Measurements from ENCODE around the gene RAD51C.
"Not testable (repeated sequence)": the region's sequence is repeated elsewhere in the genome, so short reads cannot be mapped to it uniquely, and the experiment has no call there.

Gene RAD51C

GRCh38 chr17:58692239-58693055 is at the start of gene RAD51C:
Gene RAD51C, plus strand, starts transcription at chr17:58692602. Its CDS starts 42 bp downstream, at chr17:58692644.
- peak; percentile 85 for DNase-seq

DNA sequence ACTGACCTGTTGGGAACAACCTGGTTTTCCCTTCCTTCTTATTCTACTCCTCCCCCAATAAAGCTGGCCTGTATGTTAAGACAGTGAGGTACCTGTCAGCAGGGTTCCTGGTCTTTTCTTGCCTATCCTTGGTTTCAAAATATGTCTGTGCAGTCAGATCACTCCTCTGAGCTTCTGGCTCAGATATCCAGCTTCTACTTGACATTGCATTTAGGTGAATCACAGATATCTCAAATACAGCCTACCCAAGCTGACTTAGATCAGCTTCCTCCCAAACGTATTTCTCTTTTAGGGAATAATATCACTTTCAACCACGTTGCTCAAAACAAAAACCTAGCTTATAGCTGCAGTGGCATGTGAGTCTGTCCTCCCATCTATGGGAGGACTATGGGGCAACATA is 49.3 kb upstream of the RAD51C start:
- peak; percentile 53 for DNase-seq

- DNase-seq, result peak; percentile 4
Observed at GRCh38 chr17:58648236-58648635, 44.2 kb upstream of the RAD51C start.

GRCh38 chr17:58657962-58658803 is 34.2 kb upstream of the RAD51C start:
- DNase-seq, result not testable (repeated sequence)

DNA sequence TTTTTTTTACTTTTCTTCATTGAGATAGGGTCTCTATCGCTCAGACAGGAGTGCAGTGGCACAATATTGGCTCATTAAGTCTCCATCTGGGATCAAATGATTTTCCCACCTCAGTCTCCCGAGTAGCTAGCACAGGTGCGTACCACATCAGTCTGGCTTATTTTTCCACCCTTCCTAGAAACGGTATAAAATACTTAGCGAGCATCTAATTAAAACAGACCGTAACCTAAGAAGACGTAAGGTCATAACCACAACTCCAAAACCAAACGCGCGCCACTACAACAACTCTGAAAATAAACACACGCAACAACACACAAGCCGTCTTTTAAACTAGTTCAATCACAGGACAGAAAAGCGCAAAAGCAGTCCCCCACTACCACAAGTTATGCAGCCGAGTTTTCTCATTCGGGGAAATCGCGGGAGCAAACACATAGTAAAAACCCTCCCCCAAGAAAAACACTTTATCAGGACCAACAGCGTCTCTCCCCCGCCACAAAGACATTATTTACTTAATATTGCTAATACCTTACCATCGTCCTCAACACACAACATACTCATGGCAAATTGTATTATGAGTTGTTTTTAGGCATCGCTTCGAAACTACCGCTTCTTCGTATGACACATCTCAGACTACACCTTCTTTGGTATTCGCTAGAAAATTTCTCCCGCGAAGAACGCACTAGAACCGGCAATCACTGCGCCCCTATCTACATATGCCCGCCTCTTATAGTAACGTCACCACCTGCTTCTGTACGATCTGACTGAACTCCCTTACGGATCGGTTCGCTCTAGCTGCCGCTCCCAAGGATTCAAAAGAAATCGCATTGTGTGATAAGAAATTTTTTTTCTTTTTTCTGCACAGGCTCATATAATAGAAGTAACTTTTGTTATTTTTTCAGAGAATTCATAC is 33.3 kb upstream of the RAD51C start:
- DNase-seq, result peak; percentile 100

DNA sequence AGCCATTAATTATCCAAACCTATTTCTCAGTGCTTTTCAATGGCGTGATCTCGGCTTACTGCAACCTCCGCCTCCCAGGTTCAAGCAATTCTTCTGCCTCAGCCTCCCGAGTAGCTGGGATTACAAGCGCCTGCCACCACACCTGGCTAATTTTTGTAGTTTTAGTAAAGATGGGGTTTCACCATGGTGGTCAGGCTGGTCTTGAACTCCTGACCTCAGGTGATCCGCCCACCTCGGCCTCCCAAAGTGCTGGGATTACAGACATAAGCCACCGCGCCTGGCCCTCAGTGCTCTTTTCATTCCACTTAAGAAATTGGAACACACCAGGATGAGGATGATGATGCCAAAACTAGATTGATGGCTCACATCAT is 32.7 kb upstream of the RAD51C start:
- not testable (repeated sequence) for DNase-seq

GRCh38 chr17:58660621-58661020 is 31.8 kb upstream of the RAD51C start:
- no peak for DNase-seq

DNA sequence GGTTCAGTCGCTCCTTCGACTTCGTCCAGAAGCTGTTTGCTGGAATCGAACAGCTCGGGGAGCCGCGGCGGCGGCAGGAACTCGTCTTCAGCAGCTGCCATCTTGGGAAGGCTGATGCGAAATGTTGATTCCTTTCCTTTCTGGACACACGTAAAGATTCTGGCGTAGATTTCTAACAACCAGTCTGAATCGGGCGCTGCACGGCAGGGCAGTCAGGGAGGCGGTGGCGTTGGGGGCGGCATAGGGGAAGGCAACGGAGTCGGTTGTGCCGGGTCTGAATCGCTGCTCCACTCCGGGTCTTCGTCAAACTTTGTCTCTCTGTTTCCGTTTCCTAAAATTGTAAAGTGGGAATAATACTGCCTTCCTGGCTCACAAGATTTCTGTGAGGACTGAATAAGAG is 30.9 kb upstream of the RAD51C start:
- no peak for DNase-seq

- DNase-seq, result no peak
Observed at GRCh38 chr17:58664302-58664701, 28.1 kb upstream of the RAD51C start.

DNA sequence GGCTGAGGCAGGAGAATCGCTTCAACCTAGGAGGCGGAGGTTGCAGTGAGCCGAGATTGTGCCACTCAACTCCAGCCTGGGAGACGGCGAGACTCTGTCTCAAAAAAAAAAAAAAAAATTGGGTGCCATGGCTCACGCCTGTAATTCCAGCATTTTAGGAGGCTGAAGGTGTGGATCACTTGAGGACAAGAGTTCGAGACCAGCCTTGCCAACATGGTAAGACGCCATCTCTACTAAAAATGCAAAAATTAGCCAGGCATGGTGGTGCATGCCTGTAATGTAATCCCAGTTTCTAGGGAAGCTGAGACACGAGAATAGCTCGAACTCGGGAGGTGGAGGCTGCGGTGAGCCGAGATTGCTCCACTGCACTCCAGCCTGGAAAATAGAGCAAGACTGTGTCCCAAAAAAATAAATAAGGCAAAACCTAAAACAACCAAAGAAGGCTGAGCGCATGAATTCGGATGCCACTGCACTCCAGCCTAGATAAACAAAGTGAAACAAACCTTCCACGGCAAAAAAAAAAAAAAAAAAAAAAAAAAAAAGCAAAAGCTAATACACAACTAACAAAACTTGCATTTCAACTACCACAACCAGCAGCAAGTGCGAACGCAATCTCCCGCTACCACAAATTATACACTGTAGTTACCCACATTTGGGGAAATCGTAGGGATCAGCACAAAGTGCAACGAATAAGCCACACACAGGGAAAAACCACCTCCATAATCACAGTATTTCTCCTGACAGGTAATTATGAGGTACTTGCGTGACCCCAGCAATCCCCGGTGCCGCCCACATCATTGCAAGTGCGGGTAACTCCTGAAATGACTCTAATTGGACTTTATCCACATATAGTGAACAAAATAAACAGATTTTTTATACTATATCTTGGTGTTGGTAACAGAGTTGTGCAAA is 26.2 kb upstream of the RAD51C start:
- DNase-seq, result no peak

DNA sequence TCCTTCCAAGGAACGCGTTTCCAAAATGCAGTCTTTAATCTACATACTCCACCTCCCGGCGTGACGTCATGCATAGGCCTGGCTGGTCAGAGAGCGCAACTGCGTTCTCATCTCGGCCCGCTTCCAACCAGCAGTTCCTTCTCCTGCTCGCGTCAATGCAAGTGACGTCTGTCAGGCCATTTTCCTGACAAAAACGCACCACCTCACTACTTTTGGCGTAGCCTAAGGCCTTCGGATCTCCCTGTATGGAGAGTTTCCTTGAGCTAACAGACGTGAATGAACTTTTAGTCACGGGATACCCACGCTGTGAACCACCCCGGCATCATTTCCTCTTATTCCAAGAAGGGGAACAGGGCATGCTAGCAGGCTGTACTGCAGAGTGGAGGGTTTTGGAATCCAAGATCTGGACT is 25.5 kb upstream of the RAD51C start:
- no peak for DNase-seq

DNA sequence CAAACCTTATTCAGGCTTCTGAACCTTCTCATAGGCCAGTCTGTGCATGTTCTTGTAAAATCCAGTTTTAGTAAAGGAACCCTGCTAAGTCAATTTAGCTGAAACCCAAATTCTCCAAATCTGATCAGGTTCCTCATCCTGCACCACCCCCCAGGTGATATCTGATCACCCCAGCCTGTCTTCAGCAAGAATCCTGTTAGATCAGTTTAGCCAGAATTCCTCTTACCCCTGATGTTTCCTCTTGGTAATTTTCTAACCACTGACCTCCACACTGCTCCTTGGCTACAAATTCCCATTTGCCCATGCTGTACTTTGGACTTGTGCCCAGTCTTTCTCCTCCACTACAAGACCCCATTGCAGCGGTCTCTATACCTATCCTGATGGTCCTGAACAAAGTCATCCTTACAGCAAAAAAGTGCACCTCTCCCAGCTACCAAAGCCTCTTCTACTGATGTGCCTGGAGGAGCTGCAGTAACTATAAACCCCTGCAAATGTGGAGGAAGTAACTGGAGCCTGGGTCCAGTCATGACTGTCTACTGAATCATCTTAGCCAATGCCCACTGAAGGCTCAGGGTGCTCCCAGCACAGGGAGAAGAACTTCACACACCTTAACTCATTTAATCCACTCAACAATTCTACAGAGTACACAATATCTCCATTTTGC is 24.3 kb upstream of the RAD51C start:
- peak; percentile 33 for DNase-seq

DNA sequence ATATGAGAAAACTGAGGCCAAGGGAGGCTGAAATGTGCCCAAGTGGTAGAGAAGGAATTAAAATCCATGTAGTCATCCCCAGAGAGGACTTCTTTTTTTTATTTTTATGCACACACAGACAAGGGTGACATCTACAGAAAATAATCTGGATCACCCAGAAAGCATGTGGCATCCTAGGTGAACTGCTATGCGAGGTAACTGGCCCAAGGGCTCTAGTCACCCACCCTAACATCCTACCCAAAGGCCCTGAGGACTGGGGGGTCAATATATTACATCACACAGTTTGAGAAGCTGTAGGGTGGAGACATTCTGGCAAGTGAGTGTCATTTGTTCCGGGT is 23.8 kb upstream of the RAD51C start:
- no peak for DNase-seq

DNA sequence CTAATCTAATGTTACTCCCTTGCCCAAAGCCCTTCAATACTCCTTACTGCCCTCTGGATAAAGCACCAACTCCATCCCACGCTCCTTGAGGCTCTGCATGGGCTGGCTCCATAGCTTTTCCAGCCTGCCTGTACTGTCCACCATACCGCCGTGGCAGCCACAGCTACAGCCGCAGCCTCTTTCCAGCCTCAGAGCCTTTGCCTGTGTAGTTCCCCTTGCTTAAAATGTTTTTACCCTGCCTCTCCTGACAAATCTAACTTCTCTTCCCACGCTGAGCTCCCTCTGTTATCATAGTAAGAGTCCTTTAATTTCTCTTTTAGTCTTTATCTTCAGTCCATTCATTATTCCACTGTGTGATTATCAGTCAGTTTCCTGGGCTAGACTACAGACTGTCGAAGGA is 22.5 kb upstream of the RAD51C start:
- no peak for DNase-seq

- no peak for DNase-seq
Observed at GRCh38 chr17:58671969-58672368, 20.4 kb upstream of the RAD51C start.

GRCh38 chr17:58677194-58677880 is 15.1 kb upstream of the RAD51C start:
- no peak for DNase-seq

DNA sequence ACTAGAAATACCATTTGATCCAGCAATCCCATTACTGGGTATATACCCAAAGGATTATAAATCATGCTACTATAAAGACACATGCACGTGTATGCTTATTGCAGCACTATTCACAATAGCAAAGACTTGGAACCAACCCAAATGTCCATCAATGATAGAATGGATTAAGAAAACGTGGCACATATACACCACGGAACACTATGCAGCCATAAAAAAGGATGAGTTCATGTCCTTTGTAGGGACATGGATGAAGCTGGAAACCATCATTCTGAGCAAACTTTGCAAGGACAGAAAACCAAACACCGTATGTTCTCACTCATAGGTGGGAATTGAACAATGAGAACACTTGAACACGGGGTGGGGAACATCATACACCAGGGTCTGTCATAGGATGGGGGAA is 14.1 kb upstream of the RAD51C start:
- DNase-seq, result not testable (repeated sequence)

GRCh38 chr17:58679263-58680037 is 13.0 kb upstream of the RAD51C start:
- no peak for DNase-seq

- DNase-seq, result no peak
Observed at GRCh38 chr17:58680038-58680369, 12.4 kb upstream of the RAD51C start.

DNA sequence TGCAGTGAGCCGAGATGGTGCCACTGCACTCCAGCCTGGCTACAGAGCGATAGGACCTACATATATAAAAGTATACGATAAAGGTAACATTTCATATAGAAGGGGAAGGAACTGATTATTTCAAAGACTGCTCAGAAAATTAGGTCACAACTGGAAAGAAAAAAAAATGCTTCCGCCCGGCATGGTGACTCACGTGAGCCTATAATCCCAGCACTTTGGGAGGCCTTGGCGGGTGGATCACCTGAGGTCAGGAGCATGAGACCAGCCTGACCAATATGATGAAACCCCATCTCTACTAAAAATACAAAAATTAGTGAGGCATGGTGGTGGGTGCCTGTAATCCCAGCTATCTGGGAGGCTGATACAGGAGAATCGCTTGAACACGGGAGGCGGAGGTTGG is 8.4 kb upstream of the RAD51C start:
- DNase-seq, result no peak
